GM19467 (cell line): Measurements from ENCODE around the gene DCTN4.
"Not testable (repeated sequence)": the region's sequence is repeated elsewhere in the genome, so short reads cannot be mapped to it uniquely, and the experiment has no call there.

Source experiments
- ATAC-seq: cut with Tn5 transposase; IDR thresholded peaks from one replicate; pipeline ENCODE4 v1.9.1; 2021; ENCODE audit warnings: mild to moderate bottlenecking, moderate library complexity; ENCODE audit not compliant: unreplicated experiment

Gene DCTN4

DNA sequence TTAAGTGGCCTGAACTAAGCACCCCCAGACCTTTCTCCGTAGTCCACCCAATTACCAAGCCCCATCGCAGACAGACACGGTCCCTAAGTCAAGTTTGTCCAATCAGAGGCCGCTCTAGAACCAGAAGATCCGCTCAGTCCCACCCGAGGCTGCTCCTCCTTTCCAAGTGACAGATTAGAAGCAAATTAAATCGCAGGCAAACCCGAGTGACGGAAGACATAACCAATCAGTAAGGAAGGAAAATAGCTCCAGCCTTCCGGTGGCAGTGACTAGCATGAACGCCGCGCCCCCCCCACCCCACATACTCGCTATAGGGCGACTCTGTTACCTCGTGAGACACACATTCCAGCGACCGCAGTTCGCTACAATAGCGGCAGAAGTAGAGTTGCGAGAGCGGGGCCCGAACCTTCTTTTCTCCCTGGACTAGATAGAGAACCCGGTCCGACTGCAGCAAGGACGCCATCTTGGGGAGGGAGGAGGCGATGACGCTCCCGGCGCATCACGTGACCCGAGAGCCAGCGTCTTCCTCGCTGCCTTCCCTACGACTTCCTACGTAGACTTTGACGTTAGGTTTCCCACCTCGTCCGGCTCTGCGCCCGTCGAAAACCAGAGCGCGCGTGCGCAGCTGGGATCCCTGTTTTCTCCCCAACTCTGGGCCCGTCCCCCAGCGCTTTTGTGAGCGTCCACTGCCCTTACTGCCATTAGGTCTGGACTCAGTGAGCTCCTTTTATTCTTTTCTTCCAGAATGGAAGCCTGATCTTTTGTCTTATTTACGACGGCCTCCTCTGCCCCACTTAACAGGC is at the start of gene DCTN4:
DCTN4 (minus strand) TSS at position 487 of the 803 bp plus-strand sequence; CDS start at position 463, 24 bp downstream.
- ATAC-seq = peak; percentile 97

DNA sequence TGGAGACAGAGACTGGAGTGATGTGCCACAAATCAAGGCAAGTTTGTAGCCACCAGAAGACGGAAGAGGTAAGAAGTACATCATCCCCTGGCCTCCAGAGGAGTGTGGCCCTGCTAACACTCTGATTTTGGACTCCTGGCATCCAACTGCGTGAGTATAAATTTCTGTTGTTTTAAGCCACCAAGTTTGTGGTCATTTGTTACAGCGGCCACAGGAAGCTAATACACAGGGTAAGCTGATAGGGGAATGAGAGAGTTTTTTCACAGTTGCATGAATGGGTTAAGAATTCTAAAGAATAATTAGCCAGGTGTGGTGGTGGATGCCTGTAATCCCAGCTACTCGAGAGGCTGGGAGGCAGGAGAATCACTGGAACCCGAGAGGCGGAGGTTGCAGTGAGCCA is 45.6 kb upstream of the DCTN4 start:
- ATAC-seq = no peak

DNA sequence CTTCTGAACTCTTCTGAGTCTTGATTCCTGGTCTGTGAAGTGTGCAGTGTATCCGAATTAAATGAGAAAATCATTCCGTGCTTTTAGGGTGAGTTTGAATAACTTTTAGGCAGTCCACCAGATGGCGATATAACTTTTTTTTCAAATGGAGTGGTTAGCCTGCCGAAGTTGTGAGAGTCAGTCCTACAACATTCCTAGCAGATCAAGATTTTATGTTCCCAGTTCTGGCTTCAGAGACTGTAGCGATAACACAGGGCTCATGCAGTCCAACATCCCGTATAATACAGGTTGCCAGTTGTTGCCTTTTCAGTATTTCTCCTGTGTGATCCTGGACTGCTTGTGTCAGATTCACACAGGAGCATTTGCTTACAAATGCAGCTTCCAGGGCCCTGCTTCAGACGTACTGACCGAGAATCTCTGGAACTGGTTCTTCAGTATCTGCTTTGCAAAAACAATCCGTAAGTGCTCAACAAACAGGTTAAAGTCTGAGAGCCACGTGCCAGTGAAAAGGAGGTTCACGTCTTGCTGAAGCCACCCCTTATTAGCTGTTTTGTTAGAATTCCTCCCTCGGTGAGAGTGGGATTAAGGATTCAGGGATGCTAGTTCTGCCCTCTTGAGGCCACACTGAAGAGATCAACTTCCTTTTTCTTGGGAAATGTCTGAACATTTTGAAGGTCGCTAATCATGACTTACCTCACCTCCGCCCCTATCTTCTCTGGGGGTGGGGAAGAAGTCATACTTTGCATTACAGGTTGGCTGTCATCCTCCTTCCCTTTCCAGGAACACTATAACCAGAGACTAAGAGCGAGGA is 42.5 kb upstream of the DCTN4 start:
- no peak for ATAC-seq

DNA sequence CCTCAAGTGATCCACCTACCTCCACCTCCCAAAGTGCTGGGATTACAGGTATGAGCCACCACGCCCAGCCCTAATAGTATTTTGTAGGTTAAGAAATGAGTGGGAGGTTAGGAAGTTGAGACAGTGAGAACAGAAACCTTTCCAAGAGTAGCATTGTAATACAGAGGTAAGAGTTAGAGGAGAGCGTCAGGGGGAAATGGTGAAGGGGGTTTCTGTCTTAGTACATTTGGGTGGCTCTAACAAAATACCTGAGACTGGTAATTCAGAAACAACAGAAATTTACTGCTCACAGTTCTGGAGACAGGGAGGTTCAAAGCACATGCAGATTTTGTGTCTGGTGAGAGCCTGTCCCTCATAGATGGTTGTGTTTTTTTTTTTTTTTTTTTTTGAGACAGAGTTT is 38.6 kb upstream of the DCTN4 start:
- no peak for ATAC-seq

DNA sequence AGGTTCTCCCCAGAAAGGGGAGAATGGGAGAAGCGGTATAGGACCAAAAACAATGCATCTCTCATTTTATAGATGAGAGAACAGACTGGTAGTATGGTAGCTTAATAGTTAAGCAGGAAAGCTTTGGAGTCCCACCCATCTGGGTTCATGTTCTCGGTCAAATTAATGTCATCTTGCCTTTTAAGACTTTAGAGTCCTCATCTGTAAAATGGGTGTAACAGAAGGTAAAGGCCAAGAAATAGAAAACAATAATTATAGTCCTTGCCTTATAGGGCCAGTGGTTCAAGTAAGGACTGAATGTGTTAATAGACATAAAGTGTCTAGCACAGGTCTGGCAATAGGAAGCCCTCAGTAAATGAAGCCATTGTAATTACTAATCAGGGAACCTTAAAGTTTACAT is 36.1 kb upstream of the DCTN4 start:
- no peak for ATAC-seq

DNA sequence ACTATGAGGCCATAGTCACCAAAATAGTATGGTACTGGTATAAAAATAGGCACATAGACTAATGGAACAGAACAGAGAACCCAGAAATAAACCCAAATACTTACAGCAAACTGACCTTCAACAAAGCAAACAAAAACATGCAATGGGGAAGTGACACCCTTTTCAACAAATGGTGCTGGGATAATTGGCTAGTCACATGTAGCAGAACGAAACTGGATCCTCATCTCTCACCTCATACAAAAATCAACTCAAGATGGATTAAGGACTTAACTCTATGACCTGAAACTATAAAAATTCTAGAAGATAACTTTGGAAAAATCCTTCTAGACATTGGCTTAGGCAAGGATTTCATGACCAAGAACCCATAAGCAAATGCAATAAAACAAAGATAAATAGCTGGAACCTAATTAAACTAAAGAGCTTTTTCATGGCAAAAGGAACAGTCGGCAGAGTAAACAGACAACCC is 34.6 kb upstream of the DCTN4 start:
- ATAC-seq = not testable (repeated sequence)

DNA sequence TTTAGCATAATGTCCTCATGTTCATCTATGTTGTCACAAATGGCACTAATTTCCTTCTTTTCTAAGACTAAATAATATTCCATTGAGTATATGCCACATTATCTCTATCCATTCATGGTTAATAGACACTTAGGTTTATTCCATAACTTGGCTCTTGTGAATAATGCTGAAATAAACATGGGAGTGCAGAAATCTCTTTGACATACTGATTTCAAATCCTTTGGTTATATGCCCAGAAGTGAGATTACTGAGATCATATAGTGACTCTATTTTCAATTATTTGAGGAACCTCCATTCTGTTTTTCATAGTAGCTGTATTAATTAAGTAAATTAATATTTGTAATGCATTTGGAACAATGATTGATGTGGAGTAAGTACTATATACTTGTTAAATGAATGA is 32.7 kb upstream of the DCTN4 start:
- ATAC-seq = no peak

DNA sequence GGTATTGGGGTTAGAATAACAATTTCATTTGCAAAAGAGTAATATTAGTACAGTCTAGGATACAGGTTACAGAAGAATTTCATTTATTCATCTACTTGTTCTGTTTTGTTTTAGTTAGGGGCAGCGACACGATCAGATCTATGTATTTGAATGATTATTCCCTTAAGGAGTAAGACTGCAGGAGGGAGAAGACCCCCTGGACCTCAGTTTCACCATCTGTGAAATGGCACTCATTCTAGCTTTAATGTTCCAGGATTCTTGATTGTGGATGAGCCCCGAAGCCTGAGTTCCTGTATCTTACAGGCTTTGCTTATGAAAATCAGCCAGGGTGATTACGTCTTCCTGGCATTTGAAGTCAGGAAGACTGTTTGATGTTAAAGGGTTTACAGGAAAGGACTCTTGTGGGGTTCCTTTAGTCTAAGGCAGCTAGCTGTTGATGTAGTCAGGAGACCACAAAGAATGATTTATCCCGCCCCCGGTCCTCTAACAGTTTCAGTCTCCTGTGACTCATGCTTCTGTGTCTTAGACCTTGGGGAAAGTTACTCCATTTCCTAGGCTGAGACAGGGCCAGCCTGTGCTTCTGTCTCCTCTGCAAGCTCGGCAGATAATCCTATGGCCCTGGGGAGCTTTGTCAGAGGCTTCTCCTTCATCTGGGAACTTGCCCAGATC is 31.3 kb upstream of the DCTN4 start:
- ATAC-seq = peak; percentile 88

DNA sequence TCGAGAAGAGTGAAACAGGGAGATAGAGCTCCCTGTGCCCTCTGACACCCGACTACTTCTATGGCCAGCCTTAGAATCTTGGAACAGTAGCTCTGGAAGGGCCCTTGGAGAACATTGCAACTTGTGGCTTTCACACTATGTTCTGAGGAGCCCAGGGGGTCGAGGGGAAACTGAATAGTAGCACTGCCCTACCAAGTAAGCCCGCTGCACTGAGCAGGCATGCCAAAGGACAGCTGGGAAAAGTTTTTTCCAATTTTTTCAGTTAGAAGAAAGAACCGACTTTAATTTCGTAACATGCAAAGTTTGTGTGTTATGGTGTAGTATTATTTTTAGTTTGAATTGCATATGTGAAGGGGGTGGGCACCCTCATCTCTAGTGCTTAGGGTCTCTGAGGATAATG is 30.6 kb upstream of the DCTN4 start:
- ATAC-seq = no peak

DNA sequence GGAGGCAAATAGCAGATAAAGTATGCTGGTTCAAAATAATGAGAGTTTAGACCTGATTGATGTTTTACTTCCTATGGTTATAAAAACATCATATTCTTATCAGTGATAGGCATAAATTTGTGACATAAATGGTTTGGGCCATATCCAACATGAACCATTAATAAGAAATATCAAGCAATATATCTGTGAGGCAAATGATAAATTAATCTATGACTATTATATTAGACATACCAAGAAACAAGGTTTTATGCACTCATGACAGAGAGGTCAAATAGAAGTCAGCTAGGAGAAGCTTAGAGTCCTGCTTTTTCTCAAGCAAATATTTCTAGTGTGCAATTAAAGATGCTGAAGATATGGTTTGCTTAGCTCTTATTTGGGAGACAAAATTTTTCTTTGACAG is 30.2 kb upstream of the DCTN4 start:
- no peak for ATAC-seq

DNA sequence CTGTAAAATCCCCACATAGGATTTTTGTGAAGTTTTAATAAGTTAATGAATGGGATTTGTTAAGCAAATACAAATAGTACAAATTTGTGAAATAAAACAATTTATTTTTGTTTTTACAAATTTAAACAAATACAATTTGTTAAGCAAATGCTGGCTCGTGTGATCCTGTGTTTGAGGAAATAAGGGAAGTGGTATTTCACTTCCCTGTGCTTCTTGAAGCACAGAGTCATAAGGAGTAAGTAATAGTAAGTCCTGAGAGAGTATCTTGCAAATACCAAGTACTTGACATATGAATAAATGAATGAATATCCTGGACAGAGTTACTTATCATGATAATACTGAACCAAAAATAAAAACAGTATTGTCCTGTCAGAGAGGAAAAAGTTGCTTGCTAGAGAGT is 28.8 kb upstream of the DCTN4 start:
- ATAC-seq = no peak

DNA sequence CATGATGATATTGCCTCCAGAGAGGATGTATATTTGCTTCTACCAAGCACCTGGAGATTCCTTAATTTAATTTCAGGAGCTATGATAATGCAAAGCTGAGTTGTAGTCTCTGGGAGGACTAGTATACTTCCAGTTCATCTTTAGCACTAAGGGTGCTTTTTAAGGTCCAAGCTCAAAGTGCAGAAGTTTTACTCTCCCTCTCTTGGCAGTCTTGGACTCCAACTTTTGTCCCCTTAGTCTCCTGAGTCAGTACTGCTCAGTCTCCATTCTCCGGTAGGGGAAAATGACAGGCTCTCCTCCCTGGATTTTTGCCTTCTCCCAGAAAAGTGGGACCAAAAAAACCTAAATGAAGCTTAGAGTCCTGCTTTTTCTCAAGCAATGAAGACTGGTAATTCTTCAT is 28.1 kb upstream of the DCTN4 start:
- no peak for ATAC-seq

DNA sequence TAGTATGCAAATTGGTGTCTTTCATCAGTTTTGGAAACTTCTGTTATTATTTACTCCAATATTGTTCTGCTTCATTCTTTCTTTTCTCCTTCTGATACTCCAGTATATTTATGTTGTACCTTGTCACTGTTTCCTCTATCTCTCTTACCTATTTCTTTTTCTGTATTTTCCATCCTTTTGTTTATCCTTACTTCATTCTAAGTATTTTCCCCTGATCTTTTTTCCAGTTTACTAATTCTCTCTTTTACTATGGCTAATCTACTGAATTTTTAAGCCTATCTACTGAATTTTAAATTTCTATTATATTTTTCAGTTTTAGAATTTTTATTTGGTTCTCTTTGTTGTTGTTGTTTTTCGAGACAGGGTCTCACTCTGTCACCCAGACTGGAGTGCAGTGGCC is 27.1 kb upstream of the DCTN4 start:
- ATAC-seq = no peak

DNA sequence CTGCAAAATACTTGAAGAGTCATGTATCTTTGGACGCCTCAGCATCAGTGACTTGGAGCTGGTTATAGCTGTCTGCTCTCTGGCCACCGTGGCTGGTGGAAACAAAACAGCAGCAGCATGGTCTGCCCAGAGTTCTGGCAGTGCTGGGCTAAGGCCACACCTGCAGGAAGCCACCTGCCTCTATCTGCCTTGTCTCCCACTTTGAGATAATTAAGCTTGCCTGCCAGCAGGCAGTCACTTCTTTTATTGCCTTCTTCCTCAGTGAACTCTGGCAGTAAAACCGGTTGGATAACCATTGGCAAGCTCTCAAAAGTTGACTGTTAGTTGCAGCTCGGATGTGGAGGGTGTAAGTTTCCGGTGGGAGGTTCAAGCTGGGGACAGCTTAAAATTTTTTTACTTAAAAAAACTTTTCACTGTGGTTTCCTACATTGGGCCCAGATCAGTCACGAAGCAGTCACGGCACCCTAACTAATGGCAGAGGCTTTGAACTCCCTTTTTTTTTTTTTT is 24.7 kb upstream of the DCTN4 start:
- ATAC-seq = peak; percentile 37

DNA sequence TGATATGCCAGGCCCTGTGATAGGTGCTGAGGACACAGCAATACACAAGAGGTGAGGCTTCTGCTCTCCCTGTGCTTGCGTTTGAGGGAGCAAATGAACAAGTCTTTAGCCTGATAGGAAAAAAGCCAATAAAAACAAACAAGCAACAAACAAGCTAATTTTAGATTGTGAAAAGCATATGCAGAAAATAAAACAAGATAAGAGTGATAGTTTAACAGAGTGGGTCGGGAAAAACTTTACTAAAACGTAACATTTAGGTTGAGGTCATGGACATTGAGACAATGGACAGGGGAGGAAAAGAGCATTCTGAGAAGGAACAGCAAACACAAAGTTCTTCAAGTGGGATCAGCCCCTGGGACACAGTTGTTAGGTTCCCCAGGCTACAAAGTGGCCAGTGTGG is 24.0 kb upstream of the DCTN4 start:
- no peak for ATAC-seq

DNA sequence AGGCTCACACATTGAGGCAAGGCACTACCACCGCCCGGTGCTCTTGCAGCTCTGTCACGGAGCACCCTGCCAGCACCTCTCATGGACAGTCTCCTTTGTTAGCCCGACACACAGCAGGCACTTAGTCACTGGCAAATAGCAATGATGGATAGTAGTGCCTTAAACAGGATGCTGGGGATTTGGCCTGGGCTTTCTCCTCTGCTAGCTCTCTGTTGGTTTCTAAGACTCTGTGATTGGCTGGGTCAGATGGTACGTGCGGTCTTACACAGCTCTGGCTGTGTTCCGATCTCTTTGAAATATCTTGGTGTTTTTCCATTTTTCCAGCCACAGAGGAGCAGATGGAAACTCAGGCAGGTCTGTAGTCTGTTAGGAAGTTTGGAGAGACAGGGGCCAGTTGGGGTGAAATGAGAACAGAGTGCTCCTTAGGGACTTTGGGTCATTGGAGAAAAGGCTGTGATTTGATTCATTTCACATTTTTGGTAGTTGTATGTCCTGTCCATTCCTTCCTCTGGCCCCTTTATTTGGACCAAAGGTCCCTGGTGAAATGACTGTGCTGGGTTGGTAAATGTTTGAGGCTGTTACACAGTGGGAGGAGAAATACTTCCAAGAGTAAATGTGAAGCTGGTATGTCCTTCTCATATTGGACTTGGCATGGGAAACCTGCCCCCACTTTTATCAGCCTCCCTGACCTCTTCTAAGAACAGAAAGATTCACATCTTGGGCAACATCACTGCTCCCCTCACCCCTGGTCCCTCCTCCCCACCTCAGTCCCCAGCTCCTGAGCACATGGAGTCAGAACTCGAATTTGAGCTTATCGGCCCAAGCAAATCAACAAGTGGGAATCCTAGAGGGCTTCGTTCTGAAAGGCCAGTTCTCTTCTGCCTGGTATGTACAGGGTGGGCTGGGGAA is 23.1 kb upstream of the DCTN4 start:
- no peak for ATAC-seq

DNA sequence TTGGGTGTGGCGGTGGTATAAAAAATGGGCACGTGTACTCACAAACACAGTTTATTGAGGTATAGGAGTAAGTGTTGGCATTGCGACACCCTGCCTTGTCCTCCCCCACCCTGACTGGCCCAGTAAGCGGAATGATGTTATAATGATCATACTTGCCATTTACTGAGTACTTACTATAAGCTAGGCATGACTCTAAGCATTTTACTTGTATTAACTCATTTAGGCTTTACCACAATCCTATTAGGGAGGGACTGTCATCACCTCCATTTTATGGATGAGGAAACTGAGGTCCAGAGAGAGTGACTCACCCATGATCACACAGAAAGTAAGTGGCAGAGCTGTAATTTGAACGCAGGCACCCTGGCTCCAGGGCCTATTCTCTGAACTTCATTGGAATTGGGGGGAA is 22.0 kb upstream of the DCTN4 start:
- ATAC-seq = no peak

DNA sequence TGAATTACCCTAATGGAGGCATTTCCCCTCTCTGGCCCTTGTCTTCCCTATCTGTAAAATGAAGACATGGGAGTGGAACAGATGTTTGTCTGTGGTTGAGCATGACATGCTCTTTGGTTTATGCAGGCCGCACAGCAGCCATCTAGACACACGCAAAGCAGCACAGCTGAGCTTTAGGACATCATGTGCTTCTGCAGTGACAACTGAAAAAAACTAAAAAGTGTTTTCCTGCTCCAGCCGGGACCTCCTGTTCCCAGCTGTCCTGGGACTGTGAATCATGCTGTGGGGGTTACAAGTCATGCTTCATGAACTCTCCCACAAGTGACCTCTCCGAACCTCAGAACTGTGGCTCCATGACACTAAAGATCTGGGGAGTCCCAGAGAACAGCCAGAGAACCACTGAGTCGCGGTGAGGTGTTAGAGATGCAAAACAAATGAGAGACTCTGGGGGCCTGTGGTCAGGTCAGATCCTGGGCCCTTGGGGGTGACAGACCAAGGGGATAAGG is 21.4 kb upstream of the DCTN4 start:
- peak; percentile 36 for ATAC-seq

DNA sequence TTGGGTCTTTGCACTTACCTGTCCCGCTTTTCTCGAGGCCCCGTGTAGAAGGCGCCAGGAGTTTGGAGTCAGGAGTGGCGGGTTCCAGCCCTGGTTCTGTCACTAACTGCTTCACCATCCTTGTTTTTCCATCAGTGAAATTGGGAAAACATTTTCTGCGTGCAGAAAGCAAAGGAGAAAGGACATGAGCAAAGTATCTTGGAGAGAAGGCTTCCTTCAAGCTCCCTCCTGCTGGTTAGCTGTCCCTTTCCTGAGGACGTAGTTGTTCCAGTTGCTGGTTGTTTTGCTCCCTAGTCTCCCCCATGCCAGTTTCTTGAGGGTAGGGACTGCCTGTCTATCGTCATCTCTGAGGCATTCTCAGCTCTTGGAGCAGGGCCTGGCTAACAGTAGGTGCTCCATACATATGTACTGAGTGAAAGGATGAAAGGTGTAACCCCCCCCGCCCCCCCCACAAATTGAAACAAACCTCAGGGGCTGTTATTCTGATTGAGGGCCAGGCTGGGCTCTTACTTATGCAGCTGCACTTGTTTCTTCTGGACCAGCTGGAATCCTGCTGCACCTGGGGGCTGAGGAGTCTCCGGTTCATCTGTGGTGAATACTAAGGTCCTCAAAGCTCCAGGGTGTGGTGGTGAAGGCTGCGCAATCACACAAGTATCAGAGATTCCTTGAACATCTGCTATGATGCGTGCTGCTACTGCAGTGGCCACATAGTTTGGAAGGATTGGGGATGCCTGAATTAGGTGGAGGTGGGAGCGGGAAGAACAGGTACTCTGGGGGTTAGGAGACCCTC is 20.8 kb upstream of the DCTN4 start:
- ATAC-seq = peak; percentile 4
